H1 (cell line): Measurements from ENCODE around the gene CCDC102A. TPM values are rescaled to one million over a fixed set of nuclear protein-coding genes. Genes with fewer than 3 reads are reported as not detected.
A peak's percentile ranks its signal among the peaks of the same experiment; 100 is the strongest.

Source experiments
- CTCF ChIA-PET: fragments of 300-600 bp; sonication (Branson Sonifier 250); formaldehyde crosslinking; loops from one replicate; lab custom pipeline; 2021; ENCODE audit not compliant: partially characterized antibody; lab: Charles Lee
- POLR2A ChIA-PET: fragments of 300-600 bp; sonication (Branson Sonifier 250); formaldehyde crosslinking; loops from one replicate; lab custom pipeline; 2021; ENCODE audit warnings: inconsistent platforms; ENCODE audit not compliant: partially characterized antibody; lab: Charles Lee
- DNase-seq, 2 experiments: peaks; one replicate each; pipeline versions ENCODE4 v3.0.0 to v3.0.0-alpha.2; 2010 to 2022; ENCODE audit warnings: low spot score in 2 of 2, low read depth in 1 of 2, mixed read lengths in 1 of 2
- FAIRE-seq: peaks from 2 replicates; lab custom pipeline; 2011; peaks lifted over from hg19 to GRCh38; lab: Jason Lieb, UNC
- H2AFZ ChIP-seq: 2 replicates; pipeline ENCODE4 v1.8.1; 2012; ENCODE audit warnings: low read length, inconsistent platforms
- H2AK5ac ChIP-seq: 2 replicates; pipeline ENCODE4 v1.6.1; 2013; ENCODE audit warnings: low read depth, low read length
- H2BK120ac ChIP-seq: replicated peaks from 2 replicates; pipeline ENCODE3; 2013; ENCODE audit warnings: low read depth, low read length, inconsistent platforms
- H2BK12ac ChIP-seq: 2 replicates; pipeline ENCODE4 v1.6.1; 2013; ENCODE audit warnings: low read depth, low read length
- H2BK15ac ChIP-seq: 2 replicates; pipeline ENCODE4 v1.6.1; 2013; ENCODE audit warnings: low read length
- H2BK20ac ChIP-seq: 2 replicates; pipeline ENCODE4 v1.6.1; 2013; ENCODE audit warnings: low read length
- H2BK5ac ChIP-seq: 2 replicates; pipeline ENCODE4 v1.6.1; 2013; ENCODE audit warnings: low read depth, low read length
- H3K14ac ChIP-seq: 2 replicates; pipeline ENCODE4 v1.6.1; 2013; ENCODE audit warnings: inconsistent platforms; ENCODE audit not compliant: insufficient read length
- H3K18ac ChIP-seq: 2 replicates; pipeline ENCODE4 v1.6.1; 2013; ENCODE audit warnings: low read length; ENCODE audit errors: extremely low read depth
- H3K23ac ChIP-seq: 2 replicates; pipeline ENCODE4 v1.6.1; 2013; ENCODE audit warnings: inconsistent platforms; ENCODE audit not compliant: insufficient read length
- H3K23me2 ChIP-seq: 2 replicates; pipeline ENCODE4 v1.6.1; 2013; ENCODE audit warnings: low read depth, low read length
- H3K27ac ChIP-seq: 2 replicates; pipeline ENCODE4 v1.6.1; 2011; ENCODE audit warnings: low read depth, low read length, inconsistent platforms
- H3K27me3 ChIP-seq, 4 experiments: replicated peaks in 1 of 4; 1 replicate in 1 of 4; 2 replicates in 3 of 4; pipeline versions ENCODE4 v1.6.1 to v1.8.1; 2011 to 2013; ENCODE audit warnings: low read length in 3 of 4, mild to moderate bottlenecking in 3 of 4, inconsistent platforms in 2 of 4, mixed read lengths in 2 of 4, moderate library complexity in 1 of 4; ENCODE audit not compliant: control insufficient read depth in 3 of 4, insufficient read depth in 3 of 4; ENCODE audit errors: extremely low read depth in 1 of 4
- H3K36me3 ChIP-seq, 4 experiments: 2 replicates each; pipeline versions ENCODE4 v1.6.1 to v1.8.1; 2011 to 2013; ENCODE audit warnings: mild to moderate bottlenecking in 4 of 4, low read length in 3 of 4, moderate library complexity in 2 of 4, control low read depth in 1 of 4, inconsistent platforms in 1 of 4; ENCODE audit not compliant: insufficient read depth in 4 of 4, control insufficient read depth in 2 of 4
- H3K4ac ChIP-seq: replicated peaks from 2 replicates; pipeline ENCODE3; 2013; ENCODE audit warnings: low read length, low read depth, mixed read lengths, inconsistent platforms; ENCODE audit not compliant: insufficient read length
- H3K4me1 ChIP-seq, 4 experiments: replicated peaks in 1 of 4; 1 replicate in 1 of 4; 2 replicates in 3 of 4; pipeline versions ENCODE4 v1.6.1 to v1.8.1; 2011 to 2013; ENCODE audit warnings: low read length in 3 of 4, inconsistent platforms in 2 of 4, mixed read lengths in 1 of 4; ENCODE audit not compliant: insufficient read depth in 4 of 4, control insufficient read depth in 3 of 4
- H3K4me2 ChIP-seq, 2 experiments: 2 replicates each; pipeline versions ENCODE4 v1.6.1 to v1.8.1; 2011 to 2013; ENCODE audit warnings: low read depth in 2 of 2, low read length in 2 of 2, control low read depth in 1 of 2, inconsistent platforms in 1 of 2, mild to moderate bottlenecking in 1 of 2; ENCODE audit not compliant: insufficient read depth in 1 of 2
- H3K4me3 ChIP-seq, 4 experiments: fragments of 200-600, 300-600 bp in 1 of 4; sonication (generic), shearing (Covaris generic), sonication (Bioruptor Twin) in 1 of 4; 2 replicates each; pipeline versions ENCODE4 v1.5.1 to v1.8.1; 2011 to 2016; ENCODE audit warnings: low read length in 4 of 4, low read depth in 3 of 4, control low read depth in 2 of 4, inconsistent platforms in 2 of 4, mild to moderate bottlenecking in 2 of 4, mixed read lengths in 1 of 4, moderate library complexity in 1 of 4; ENCODE audit not compliant: insufficient read depth in 2 of 4; ENCODE audit errors: extremely low read depth in 1 of 4
- H3K56ac ChIP-seq: replicated peaks from 2 replicates; pipeline ENCODE3; 2013; ENCODE audit warnings: low read depth, mild to moderate bottlenecking, mixed read lengths, low read length, inconsistent platforms; ENCODE audit not compliant: insufficient read length
- H3K79me1 ChIP-seq: 2 replicates; pipeline ENCODE4 v1.6.1; 2013; ENCODE audit warnings: low read depth, low read length, control low read depth
- H3K79me2 ChIP-seq, 2 experiments: 2 replicates each; pipeline versions ENCODE4 v1.6.1 to v1.8.1; 2012 to 2013; ENCODE audit warnings: low read length in 2 of 2, mild to moderate bottlenecking in 2 of 2, inconsistent platforms in 1 of 2; ENCODE audit not compliant: insufficient read depth in 2 of 2, control insufficient read depth in 1 of 2
- H3K9ac ChIP-seq, 4 experiments: replicated peaks in 1 of 4; 1 replicate in 1 of 4; 2 replicates in 3 of 4; pipeline versions ENCODE4 v1.6.1 to v1.8.1; 2011 to 2013; ENCODE audit warnings: low read depth in 3 of 4, low read length in 3 of 4, control low read depth in 2 of 4, mild to moderate bottlenecking in 2 of 4, moderate library complexity in 2 of 4, inconsistent platforms in 1 of 4; ENCODE audit errors: extremely low read depth in 1 of 4
- H3K9me3 ChIP-seq, 2 experiments: 2 replicates each; pipeline versions ENCODE4 v1.6.1 to v1.8.1; 2012 to 2013; ENCODE audit warnings: mild to moderate bottlenecking in 2 of 2, moderate library complexity in 2 of 2, control low read depth in 1 of 2, inconsistent platforms in 1 of 2, low read depth in 1 of 2, low read length in 1 of 2, mixed read lengths in 1 of 2; ENCODE audit not compliant: insufficient read depth in 2 of 2
- H4K20me1 ChIP-seq, 2 experiments: replicated peaks in 1 of 2; 2 replicates each; pipeline versions ENCODE3 to v1.8.1; 2011 to 2013; ENCODE audit warnings: inconsistent platforms in 2 of 2, low read length in 2 of 2, mild to moderate bottlenecking in 1 of 2; ENCODE audit not compliant: insufficient read depth in 2 of 2, control insufficient read depth in 1 of 2
- H4K5ac ChIP-seq: 2 replicates; pipeline ENCODE4 v1.6.1; 2013; ENCODE audit warnings: low read length, low read depth, mixed read lengths, inconsistent platforms; ENCODE audit not compliant: insufficient read length
- H4K8ac ChIP-seq: 2 replicates; pipeline ENCODE4 v1.8.0; 2013; ENCODE audit warnings: mild to moderate bottlenecking, moderate library complexity, low read length, inconsistent platforms; ENCODE audit not compliant: insufficient read depth; ENCODE audit errors: extremely low read depth
- H4K91ac ChIP-seq: replicated peaks from 2 replicates; pipeline ENCODE3; 2013; ENCODE audit warnings: low read length, mixed read lengths, inconsistent platforms; ENCODE audit not compliant: insufficient read length
- ASH2L ChIP-seq: fragments of 200-600, 300-600 bp; sonication (generic); IDR thresholded peaks from one replicate; pipeline ENCODE4 v1.7.1; 2017; ENCODE audit warnings: low read length
- ATF2 ChIP-seq: IDR thresholded peaks from 2 replicates; pipeline ENCODE4 v1.6.1; 2012; ENCODE audit warnings: low read length, inconsistent platforms
- CHD2 ChIP-seq: IDR thresholded peaks from 2 replicates; pipeline ENCODE4 v1.6.1; 2012; ENCODE audit warnings: low read length, improper control_type of control experiment
- CTCF ChIP-seq, 3 experiments: IDR thresholded peaks; 1 replicate in 2 of 3; 2 replicates in 1 of 3; pipeline versions ENCODE4 v1.5.1 to v1.6.1; 2011; ENCODE audit warnings: low read length in 3 of 3, mild to moderate bottlenecking in 3 of 3, inconsistent platforms in 2 of 3, low read depth in 1 of 3, moderate library complexity in 1 of 3; ENCODE audit not compliant: insufficient read depth in 1 of 3; ENCODE audit errors: control extremely low read depth in 1 of 3
- TAF1 ChIP-seq: IDR thresholded peaks from 2 replicates; pipeline ENCODE4 v1.6.1; 2011; ENCODE audit warnings: mild to moderate bottlenecking, low read depth, low read length
- USF2 ChIP-seq: IDR thresholded peaks from 2 replicates; pipeline ENCODE4 v1.6.1; 2011; ENCODE audit warnings: low read length, improper control_type of control experiment
- WGBS, 2 experiments: shearing (Covaris generic) in 1 of 2; methylation state at CpG; one replicate each; pipeline versions ENCODE4 v1.1.6 to v1.1.7; 2013 to 2015; ENCODE audit warnings: low lambda C conversion rate in 2 of 2, mixed read lengths in 2 of 2, inconsistent platforms in 1 of 2, low coverage in 1 of 2, missing lambda C conversion rate in 1 of 2; ENCODE audit not compliant: insufficient replicate concordance in 2 of 2, insufficient coverage in 1 of 2, insufficient read length in 1 of 2; ENCODE audit errors: extremely low coverage in 1 of 2, missing lambda C conversion rate in 1 of 2; 5-methylcytosine and 5-hydroxymethylcytosine counted together
- polyA plus RNA-seq, 7 experiments: library from polyadenylated mRNA; depleted of rRNA in 3 of 7; stranded (reverse) in 5 of 7; unstranded in 2 of 7; fragments of >200 nt in 5 of 7; fragments of 200-250 nt in 2 of 7; gene quantifications; 1 replicate in 5 of 7; 2 replicates in 1 of 7; 4 replicates in 1 of 7; pipeline versions ENCODE4 v1.2.1 to v1.2.3, GENCODE V29; 2011 to 2013; ENCODE audit warnings: missing spikeins in 2 of 7, mixed read lengths in 2 of 7
- total RNA-seq: library from RNA; stranded (reverse); fragmentation: NEBNext Ultra II Directional; extraction: Animal tissue kit (Norgen Biotek cat#: 25700); gene quantifications from 2 replicates; pipeline ENCODE4 v1.2.1, GENCODE V29; 2021

Gene CCDC102A
- total and polyA plus RNA-seq, 2 of the 8 experiments (the other 6 are each of a cell fraction or from before 2014, with no cell fraction given): 4.0 to 7.5 TPM

GRCh38 chr16:57502048-57502775 lies 34.2 kb downstream of the CCDC102A start:
- H2AK5ac ChIP-seq: no peak overlapping the region
- no peak overlapping the region for H3K23ac ChIP-seq
- H3K79me2 ChIP-seq: no peaks in the 10 kb centered on the region
- H3K56ac ChIP-seq: no peak overlapping the region
- no peak overlapping the region for H4K91ac ChIP-seq
- H3K27ac ChIP-seq: no peak overlapping the region
- ChIA-PET POLR2A (interaction anchor here (0.6 to 1.9 kb wide), 3 partner anchors 9 to 15 kb away, joined by 3 to 5 read pairs (median 3); no protein-coding TSS in a partner anchor), CTCF (interaction anchor here (1.4 to 8.8 kb wide), 3 partner anchors 15 to 21 kb away, joined by 6 to 89 read pairs (median 11); no protein-coding TSS in a partner anchor)
- FAIRE-seq (no peak), DNase-seq (no peak)
- H3K4me3 ChIP-seq: no peak overlapping the region
- no peaks in the 10 kb centered on the region for H3K9me3 ChIP-seq
- H3K18ac ChIP-seq: no peak overlapping the region
- no peak overlapping the region for H2BK12ac ChIP-seq
- no peaks in the 10 kb centered on the region; the same call in 1 of the 2 replicates for H3K79me1 ChIP-seq
- H3K14ac ChIP-seq: no peak overlapping the region
- H3K4me1 ChIP-seq: peaks cover 0 to 8% (median 2%) of the 10 kb centered on the region in 4 experiments; a peak in 6 of 7 replicates
- peak overlapping the region; percentile 81; the same call in 1 of the 2 replicates for H2BK15ac ChIP-seq
- H4K5ac ChIP-seq: no peak overlapping the region
- no peaks in the 10 kb centered on the region for H4K20me1 ChIP-seq
- no peak overlapping the region for H2BK20ac ChIP-seq
- no peak overlapping the region for H2BK5ac ChIP-seq
- no peaks in the 10 kb centered on the region for H3K27me3 ChIP-seq
- peaks cover 2% of the 10 kb centered on the region; the same call in 1 of the 2 replicates for H3K23me2 ChIP-seq
- H3K4ac ChIP-seq: no peak overlapping the region
- no peak overlapping the region for H3K4me2 ChIP-seq
- H2BK120ac ChIP-seq: no peak overlapping the region
- no peak overlapping the region for H3K9ac ChIP-seq
- no peaks in the 10 kb centered on the region for H3K36me3 ChIP-seq
- H4K8ac ChIP-seq: no peak overlapping the region
- H2AFZ ChIP-seq: no peak overlapping the region
- 83% methylated on average over 12 of the region's 12 CpGs; no CpG with 5 or more reads in 1 of the 2 experiments for WGBS, 2 experiments
- TF ChIP-seq CHD2: no peak
- no peak for TF ChIP-seq TAF1
- TF ChIP-seq ASH2L: no peak
- TF ChIP-seq CTCF (IDR thresholded peaks at IDR 0.05; ENCODE audit: control extremely low read depth in 1 of 3, insufficient read depth in 1 of 3, low read depth in 1 of 3, low read length in 3 of 3): no peak
- TF ChIP-seq USF2: no peak
- TF ChIP-seq ATF2: no peak
